Activated naive CD8-positive, alpha-beta T cell treated with anti-CD3 and anti-CD28 coated beads for 36 hours (primary cell): ENCODE data around the gene EPS8L1. TPM values are rescaled to one million over a fixed set of nuclear protein-coding genes. Genes with fewer than 3 reads are reported as not detected.
A peak's percentile ranks its signal among the peaks of the same experiment; 100 is the strongest.

Experiments
- DNase-seq: peaks from one replicate; pipeline ENCODE4 v3.0.0; 2021
- H3K27ac Mint-ChIP-seq: one replicate; pipeline ENCODE4 v1.8.0; 2022; ENCODE audit warnings: mild to moderate bottlenecking, moderate library complexity, mixed read lengths
- H3K27me3 Mint-ChIP-seq: one replicate; pipeline ENCODE4 v1.8.0; 2022; ENCODE audit warnings: mild to moderate bottlenecking, mixed read lengths
- H3K36me3 Mint-ChIP-seq: one replicate; pipeline ENCODE4 v1.8.0; 2021; ENCODE audit warnings: mild to moderate bottlenecking, mixed read lengths
- H3K4me1 Mint-ChIP-seq: one replicate; pipeline ENCODE4 v1.8.0; 2021; ENCODE audit warnings: mixed read lengths
- H3K4me3 Mint-ChIP-seq: one replicate; pipeline ENCODE4 v1.8.0; 2022; ENCODE audit warnings: mild to moderate bottlenecking, moderate library complexity, mixed read lengths
- H3K9me3 Mint-ChIP-seq: one replicate; pipeline ENCODE4 v1.8.0; 2022; ENCODE audit warnings: mixed read lengths
- total RNA-seq, 2 experiments: library from RNA; stranded (reverse); gene quantifications; one replicate each; pipeline ENCODE4 v1.2.3, GENCODE V29; 2021

EPS8L1 gene
- total RNA-seq, 2 experiments from 2014 or later, result 1.3 to 1.5 TPM

GRCh38 chr19:55109527-55110291, 34.0 kb downstream of the EPS8L1 start:
- Mint-ChIP-seq H3K36me3 (peaks cover 17% of the 10 kb centered on the region), H3K27ac (no peak overlapping the region), H3K27me3 (no peaks in the 10 kb centered on the region), H3K4me3 (no peak overlapping the region), H3K9me3 (peaks cover 2% of the 10 kb centered on the region), H3K4me1 (peaks cover 3% of the 10 kb centered on the region)
- DNase-seq, result no peak

GRCh38 chr19:55111238-55111831, 35.7 kb downstream of the EPS8L1 start:
- H3K9me3 Mint-ChIP-seq, result peaks cover 2% of the 10 kb centered on the region
- H3K36me3 Mint-ChIP-seq, result peaks cover 17% of the 10 kb centered on the region
- no peak overlapping the region for H3K27ac Mint-ChIP-seq
- H3K4me1 Mint-ChIP-seq, result peaks cover 11% of the 10 kb centered on the region
- H3K4me3 Mint-ChIP-seq, result no peak overlapping the region
- H3K27me3 Mint-ChIP-seq, result no peaks in the 10 kb centered on the region
- DNase-seq, result no peak

GRCh38 chr19:55112246-55112776, 36.6 kb downstream of the EPS8L1 start:
- no peak overlapping the region for H3K4me3 Mint-ChIP-seq
- peaks cover 16% of the 10 kb centered on the region for H3K36me3 Mint-ChIP-seq
- H3K4me1 Mint-ChIP-seq, result peaks cover 11% of the 10 kb centered on the region
- no peak overlapping the region for H3K27ac Mint-ChIP-seq
- no peak for DNase-seq
- H3K27me3 Mint-ChIP-seq, result no peaks in the 10 kb centered on the region
- peaks cover 2% of the 10 kb centered on the region for H3K9me3 Mint-ChIP-seq

GRCh38 chr19:55112777-55113569, 37.3 kb downstream of the EPS8L1 start:
- Mint-ChIP-seq H3K4me3 (no peak overlapping the region), H3K27ac (no peak overlapping the region), H3K27me3 (no peaks in the 10 kb centered on the region), H3K9me3 (no peaks in the 10 kb centered on the region), H3K36me3 (peaks cover 14% of the 10 kb centered on the region), H3K4me1 (peaks cover 11% of the 10 kb centered on the region)
- no peak for DNase-seq

- peaks cover 13% of the 10 kb centered on the region for H3K4me1 Mint-ChIP-seq
- H3K4me3 Mint-ChIP-seq, result no peak overlapping the region
- H3K36me3 Mint-ChIP-seq, result peaks cover 11% of the 10 kb centered on the region
- no peaks in the 10 kb centered on the region for H3K27me3 Mint-ChIP-seq
- DNase-seq, result no peak
- H3K27ac Mint-ChIP-seq, result no peak overlapping the region
- H3K9me3 Mint-ChIP-seq, result no peaks in the 10 kb centered on the region
Measured at GRCh38 chr19:55113570-55114039, 37.9 kb downstream of the EPS8L1 start.

- Mint-ChIP-seq H3K4me3 (peak overlapping the region; percentile 91), H3K36me3 (peaks cover 3% of the 10 kb centered on the region), H3K27ac (no peak overlapping the region), H3K9me3 (peaks cover 1% of the 10 kb centered on the region), H3K27me3 (no peaks in the 10 kb centered on the region), H3K4me1 (peaks cover 18% of the 10 kb centered on the region)
- DNase-seq, result no peak
Measured at GRCh38 chr19:55114566-55115145, 39.0 kb downstream of the EPS8L1 start.

- H3K27ac Mint-ChIP-seq, result peak overlapping the region; percentile 82
- H3K9me3 Mint-ChIP-seq, result peaks cover 1% of the 10 kb centered on the region
- peaks cover 18% of the 10 kb centered on the region for H3K4me1 Mint-ChIP-seq
- H3K27me3 Mint-ChIP-seq, result no peaks in the 10 kb centered on the region
- peaks cover 3% of the 10 kb centered on the region for H3K36me3 Mint-ChIP-seq
- DNase-seq, result no peak
- H3K4me3 Mint-ChIP-seq, result peak overlapping the region; percentile 91
Measured at GRCh38 chr19:55115446-55116065, 39.9 kb downstream of the EPS8L1 start.

GRCh38 chr19:55116232-55116858, 40.7 kb downstream of the EPS8L1 start:
- peak overlapping the region; percentile 82 for H3K27ac Mint-ChIP-seq
- peaks cover 3% of the 10 kb centered on the region for H3K36me3 Mint-ChIP-seq
- H3K4me1 Mint-ChIP-seq, result peaks cover 18% of the 10 kb centered on the region
- peaks cover 1% of the 10 kb centered on the region for H3K9me3 Mint-ChIP-seq
- peak; percentile 61 for DNase-seq
- H3K4me3 Mint-ChIP-seq, result peak overlapping the region; percentile 91
- no peaks in the 10 kb centered on the region for H3K27me3 Mint-ChIP-seq

- DNase-seq, result no peak
- H3K27ac Mint-ChIP-seq, result peak within 1 kb of the TSS; percentile 91
- H3K4me1 Mint-ChIP-seq, result peaks cover 18% of the 10 kb centered on the region
- H3K36me3 Mint-ChIP-seq, result peaks cover 3% of the 10 kb centered on the region
- peak within 1 kb of the TSS; percentile 99 for H3K4me3 Mint-ChIP-seq
- H3K9me3 Mint-ChIP-seq, result peaks cover 1% of the 10 kb centered on the region
- no peaks in the 10 kb centered on the region for H3K27me3 Mint-ChIP-seq
Measured at GRCh38 chr19:55116859-55117662, 41.4 kb downstream of the EPS8L1 start, which contains the start of gene PPP1R12C. Gene PPP1R12C, minus strand, starts transcription at chr19:55117637. Its CDS starts 94 bp downstream, at chr19:55117543.

GRCh38 chr19:55117663-55118391, 42.2 kb downstream of the EPS8L1 start:
- DNase-seq, result peak; percentile 98
- peak overlapping the region; percentile 91 for H3K27ac Mint-ChIP-seq
- peaks cover 18% of the 10 kb centered on the region for H3K4me1 Mint-ChIP-seq
- peaks cover 3% of the 10 kb centered on the region for H3K36me3 Mint-ChIP-seq
- H3K27me3 Mint-ChIP-seq, result no peaks in the 10 kb centered on the region
- peak overlapping the region; percentile 99 for H3K4me3 Mint-ChIP-seq
- H3K9me3 Mint-ChIP-seq, result peaks cover 1% of the 10 kb centered on the region

GRCh38 chr19:55118401-55118991, 42.8 kb downstream of the EPS8L1 start:
- Mint-ChIP-seq H3K4me1 (peaks cover 18% of the 10 kb centered on the region), H3K9me3 (peaks cover 1% of the 10 kb centered on the region), H3K27ac (peak overlapping the region; percentile 91), H3K4me3 (peak overlapping the region; percentile 99), H3K36me3 (peaks cover 3% of the 10 kb centered on the region), H3K27me3 (peaks cover 1% of the 10 kb centered on the region)
- no peak for DNase-seq

GRCh38 chr19:55119053-55119452, 43.4 kb downstream of the EPS8L1 start:
- Mint-ChIP-seq H3K27me3 (peaks cover 7% of the 10 kb centered on the region), H3K36me3 (peaks cover 3% of the 10 kb centered on the region), H3K4me1 (peaks cover 18% of the 10 kb centered on the region), H3K4me3 (peak overlapping the region; percentile 99), H3K27ac (no peak overlapping the region), H3K9me3 (peaks cover 1% of the 10 kb centered on the region)
- DNase-seq, result no peak
